Measurements from ENCODE around the gene TOGARAM2.

- TF ChIP-seq ZNF274 (IDR thresholded peaks at IDR 0.05; ENCODE audit: low read depth, low read length), result no peak
- TF ChIP-seq SUZ12 (IDR thresholded peaks at IDR 0.05; ENCODE audit: extremely low read depth, insufficient read depth, insufficient read length), result no peak
- TF ChIP-seq YY1 (IDR thresholded peaks at IDR 0.05; ENCODE audit: insufficient read depth, insufficient read length), result no peak
These were observed 5.3 kb downstream of the TOGARAM2 start for GRCh38 chr2:28986429-28986828.
